ENCODE data around the gene RPL10A. TPM values are rescaled to one million over a fixed set of nuclear protein-coding genes. Genes with fewer than 3 reads are reported as not detected.
A peak's percentile ranks its signal among the peaks of the same experiment; 100 is the strongest.

The RPL10A gene
- total and polyA plus RNA-seq, 2 of the 13 experiments (the other 11 are each of a cell fraction or from before 2014, with no cell fraction given): 1,854 to 2,726 TPM

GRCh38 chr6:35428421-35429149 lies 39.6 kb upstream of the RPL10A start (continued):
- TF ChIP-seq ATF7-NPFF (CRISPR knock-in tag; IDR thresholded peaks at IDR 0.05; ENCODE audit: low read depth) (no peak), ZNF468 (CRISPR knock-in tag; IDR thresholded peaks at IDR 0.05) (no peak), GFI1 (CRISPR knock-in tag; IDR thresholded peaks at IDR 0.05; ENCODE audit: borderline replicate concordance) (peak; percentile 59; the same call in 1 of the 2 replicates), ATF7 (IDR thresholded peaks at IDR 0.05) (no peak), ATF7 (CRISPR knock-in tag; IDR thresholded peaks at IDR 0.05) (no peak), U2AF1 (optimal IDR thresholded peaks at IDR 0.05; ENCODE audit: low read depth, low read length) (no peak), ZFP82 (CRISPR knock-in tag; IDR thresholded peaks at IDR 0.05; ENCODE audit: borderline replicate concordance) (no peak), ETS1 (CRISPR knock-in tag; IDR thresholded peaks at IDR 0.05) (no peak), ATF4 (CRISPR knock-in tag; IDR thresholded peaks at IDR 0.05) (peak in 1 of 2 experiments; percentile 78; a peak in 2 of 4 replicates), XBP1 (CRISPR knock-in tag; IDR thresholded peaks at IDR 0.05) (no peak), ZBTB40 (IDR thresholded peaks at IDR 0.05) (no peak), ZBTB40 (CRISPR knock-in tag; IDR thresholded peaks at IDR 0.05) (no peak), REPIN1 (CRISPR knock-in tag; IDR thresholded peaks at IDR 0.05; ENCODE audit: borderline replicate concordance, low read depth) (no peak), CHD2 (IDR thresholded peaks at IDR 0.05; ENCODE audit: low read depth, low read length) (0 out of 2 replicates have a peak, but pooled peaks have one; percentile 3), PHF21A (CRISPR knock-in tag; IDR thresholded peaks at IDR 0.05) (0 out of 2 replicates have a peak, but pooled peaks have one; percentile 32), THAP7 (CRISPR knock-in tag; IDR thresholded peaks at IDR 0.05) (no peak), HNRNPH1 (optimal IDR thresholded peaks at IDR 0.05; ENCODE audit: low read depth, low read length) (no peak), ZC3H13 (CRISPR knock-in tag; IDR thresholded peaks at IDR 0.05) (peak; percentile 83; the same call in 1 of the 2 replicates)
